ENCODE results near the gene ZNF35.
"Not testable (repeated sequence)": the region's sequence is repeated elsewhere in the genome, so short reads cannot be mapped to it uniquely, and the experiment has no call there.

Gene ZNF35

GRCh38 chr3:44648564-44649229, at the start of gene ZNF35:
Gene ZNF35, plus strand, starts transcription at chr3:44648732. Its CDS starts 2,336 bp downstream, at chr3:44651068.
- no peak for DNase-seq

GRCh38 chr3:44601749-44602148, 46.8 kb upstream of the ZNF35 start:
- DNase-seq, result no peak

- DNase-seq, result no peak
These were observed 35.9 kb upstream of the ZNF35 start for GRCh38 chr3:44612678-44613077.

GRCh38 chr3:44624749-44625480, 23.6 kb upstream of the ZNF35 start, which contains the start of gene ZNF197:
Gene ZNF197, plus strand, starts transcription at chr3:44625036. Its CDS starts 4,119 bp downstream, at chr3:44629155.
- peak in 4 of 6 experiments; percentile 11 to 54 (median 16) for DNase-seq

- DNase-seq, result no peak
These were observed 19.8 kb upstream of the ZNF35 start for GRCh38 chr3:44628716-44629115.

GRCh38 chr3:44632193-44632592, 16.3 kb upstream of the ZNF35 start:
- no peak for DNase-seq

- no peak for DNase-seq
These were observed 6.2 kb upstream of the ZNF35 start for GRCh38 chr3:44642337-44642736.

- no peak for DNase-seq
These were observed 5.5 kb upstream of the ZNF35 start for GRCh38 chr3:44643024-44643423.

- DNase-seq, result no peak
These were observed 761 bp upstream of the ZNF35 start for GRCh38 chr3:44647771-44648170.

GRCh38 chr3:44649709-44650108, 1.2 kb downstream of the ZNF35 start:
- DNase-seq, result no peak

GRCh38 chr3:44654039-44654438, 5.5 kb downstream of the ZNF35 start:
- DNase-seq, result no peak

- no peak for DNase-seq
These were observed 10.5 kb downstream of the ZNF35 start for GRCh38 chr3:44659015-44659414.

GRCh38 chr3:44659434-44659833, 10.9 kb downstream of the ZNF35 start:
- no peak for DNase-seq

GRCh38 chr3:44661189-44661588, 12.7 kb downstream of the ZNF35 start:
- no peak for DNase-seq

GRCh38 chr3:44665173-44665572, 16.6 kb downstream of the ZNF35 start:
- no peak for DNase-seq

GRCh38 chr3:44666346-44666745, 17.8 kb downstream of the ZNF35 start:
- DNase-seq, result no peak

GRCh38 chr3:44669760-44670159, 21.2 kb downstream of the ZNF35 start:
- DNase-seq, result no peak

GRCh38 chr3:44673466-44673865, 24.9 kb downstream of the ZNF35 start:
- not testable (repeated sequence) for DNase-seq

- DNase-seq, result no peak
These were observed 25.7 kb downstream of the ZNF35 start for GRCh38 chr3:44674211-44674610.

- DNase-seq, result no peak
These were observed 30.1 kb downstream of the ZNF35 start for GRCh38 chr3:44678480-44679116.

GRCh38 chr3:44680921-44681455, 32.5 kb downstream of the ZNF35 start:
- DNase-seq, result no peak

GRCh38 chr3:44682182-44682896, 33.8 kb downstream of the ZNF35 start:
- no peak for DNase-seq

Data from stimulated activated naive CD4-positive, alpha-beta T cell (primary cell).